GM23338 (cell line): ENCODE measurements around the gene GATM. TPM values are rescaled to one million over a fixed set of nuclear protein-coding genes. Genes with fewer than 3 reads are reported as not detected.

Source experiments
- ATAC-seq: fragments of 200-7000 bp; cut with Tn5 transposase; 3 replicates; pipeline ENCODE4 v1.9.1; 2020
- DNase-seq: peaks from one replicate; pipeline ENCODE4 v3.0.0-alpha.2; 2015; ENCODE audit warnings: low spot score
- H2AFZ ChIP-seq: fragments of 200-600 bp; sonication (generic); 2 replicates; pipeline ENCODE4 v1.8.0; 2016; ENCODE audit warnings: antibody characterized with exemption, mild to moderate bottlenecking, moderate library complexity
- H3F3A ChIP-seq: fragments of 200-600 bp; sonication (generic); replicated peaks from 2 replicates; pipeline ENCODE4 v1.8.0; 2017; ENCODE audit warnings: antibody characterized with exemption, mixed run types, low read depth
- H3K27ac ChIP-seq: fragments of 200-600 bp; sonication (generic); 2 replicates; pipeline ENCODE4 v1.6.1; 2016; ENCODE audit warnings: low read depth
- H3K27me3 ChIP-seq: fragments of 200-600 bp; sonication (generic); 2 replicates; pipeline ENCODE4 v1.8.0; 2016; ENCODE audit warnings: mild to moderate bottlenecking, mixed run types, moderate library complexity; ENCODE audit not compliant: insufficient read depth
- H3K36me3 ChIP-seq: fragments of 200-600 bp; sonication (generic); 2 replicates; pipeline ENCODE4 v1.8.0; 2016; ENCODE audit warnings: mild to moderate bottlenecking; ENCODE audit not compliant: insufficient read depth
- H3K4me1 ChIP-seq: fragments of 200-600 bp; sonication (generic); 2 replicates; pipeline ENCODE4 v1.8.0; 2016; ENCODE audit warnings: mild to moderate bottlenecking, moderate library complexity; ENCODE audit not compliant: insufficient read depth
- H3K4me2 ChIP-seq: fragments of 200-600 bp; sonication (generic); 2 replicates; pipeline ENCODE4 v1.7.1; 2017; ENCODE audit warnings: mixed run types
- H3K4me3 ChIP-seq: fragments of 200-600 bp; sonication (generic); 2 replicates; pipeline ENCODE4 v1.6.1; 2016; ENCODE audit warnings: mixed run types
- H3K79me2 ChIP-seq: fragments of 200-600 bp; sonication (generic); replicated peaks from 2 replicates; pipeline ENCODE4 v1.8.0; 2017; ENCODE audit warnings: mild to moderate bottlenecking; ENCODE audit not compliant: insufficient read depth
- H3K9me2 ChIP-seq: fragments of 200-600 bp; sonication (generic); 2 replicates; pipeline ENCODE4 v1.8.0; 2017; ENCODE audit not compliant: insufficient read depth
- H4K20me1 ChIP-seq: fragments of 200-600 bp; sonication (generic); replicated peaks from 2 replicates; pipeline ENCODE4 v1.8.0; 2017; ENCODE audit warnings: mild to moderate bottlenecking; ENCODE audit not compliant: insufficient read depth
- H3K27ac Mint-ChIP-seq: 2 replicates; pipeline ENCODE4 v1.8.0; 2020; ENCODE audit warnings: inconsistent platforms, mild to moderate bottlenecking, moderate library complexity, mixed read lengths
- H3K27me3 Mint-ChIP-seq: 3 replicates; pipeline ENCODE4 v1.8.0; 2022; ENCODE audit warnings: low read depth, mild to moderate bottlenecking, moderate library complexity, mixed read lengths, inconsistent platforms; ENCODE audit not compliant: insufficient read depth, poor library complexity
- H3K36me3 Mint-ChIP-seq: 3 replicates; pipeline ENCODE4 v1.8.0; 2021; ENCODE audit warnings: low read depth, mild to moderate bottlenecking, inconsistent platforms, moderate library complexity, mixed read lengths
- H3K4me1 Mint-ChIP-seq: 3 replicates; pipeline ENCODE4 v1.8.0; 2020; ENCODE audit warnings: mild to moderate bottlenecking, inconsistent platforms, mixed read lengths
- H3K4me3 Mint-ChIP-seq: 3 replicates; pipeline ENCODE4 v1.8.0; 2021; ENCODE audit warnings: moderate library complexity, mild to moderate bottlenecking, inconsistent platforms, mixed read lengths
- H3K9me3 Mint-ChIP-seq: 3 replicates; pipeline ENCODE4 v1.8.0; 2020; ENCODE audit warnings: moderate library complexity, mild to moderate bottlenecking, inconsistent platforms, mixed read lengths
- CTCF ChIP-seq, 2 experiments: fragments of 200-600 bp in 1 of 2; sonication (generic) in 1 of 2; conservative IDR thresholded peaks; 2 replicates each; pipeline versions ENCODE4 v1.5.1 to v1.6.1; 2016 to 2017; ENCODE audit warnings: antibody characterized with exemption in 2 of 2, low read depth in 2 of 2, mild to moderate bottlenecking in 2 of 2, moderate library complexity in 1 of 2
- NANOG ChIP-seq: IDR thresholded peaks from 2 replicates; pipeline ENCODE4 v1.6.1; 2016; ENCODE audit warnings: antibody characterized with exemption, borderline replicate concordance
- ZNF462 ChIP-seq: fragments of 250-450 bp; sonication (Bioruptor Pico); IDR thresholded peaks from 2 replicates; pipeline ENCODE4 v1.5.0; 2020; ENCODE audit warnings: mild to moderate bottlenecking, moderate library complexity
- polyA plus RNA-seq: library from polyadenylated mRNA; unstranded; fragments of >200 nt; fragmentation: Nextera tagmentation; extraction: Ambion mirVana; gene quantifications from 2 replicates; pipeline ENCODE4 v1.2.1, GENCODE V29; 2016
- total RNA-seq: library from RNA; depleted of rRNA; stranded (reverse); fragments of >200 nt; shearing (Covaris generic); gene quantifications from 2 replicates; pipeline ENCODE4 v1.2.3, GENCODE V29; 2014

The GATM gene
- total and polyA plus RNA-seq, 2 experiments from 2014 or later, result 8.5 to 17.5 TPM

- TF ChIP-seq CTCF (conservative IDR thresholded peaks at IDR 0.05; ENCODE audit: low read depth in 2 of 2), result no peak
These were observed 46.4 kb downstream of the GATM start (continued) for GRCh38 chr15:45331972-45332371.

GRCh38 chr15:45328663-45329062, 49.7 kb downstream of the GATM start:
- Mint-ChIP-seq H3K27me3 (peaks cover 7% of the 10 kb centered on the region), H3K4me1 (peaks cover 25% of the 10 kb centered on the region), H3K36me3 (no peaks in the 10 kb centered on the region), H3K4me3 (no peak overlapping the region), H3K9me3 (no peaks in the 10 kb centered on the region; the same call in 2 of the 3 replicates), H3K27ac (no peak overlapping the region)
- H3K79me2 ChIP-seq, result no peaks in the 10 kb centered on the region
- no peaks in the 10 kb centered on the region for H4K20me1 ChIP-seq
- H2AFZ ChIP-seq, result no peak overlapping the region
- no peaks in the 10 kb centered on the region for H3K36me3 ChIP-seq
- peaks cover 16% of the 10 kb centered on the region for H3K4me1 ChIP-seq
- H3K4me2 ChIP-seq, result peak overlapping the region; percentile 40; the same call in 1 of the 2 replicates
- no peak overlapping the region for H3K27ac ChIP-seq
- ATAC-seq, result peak; percentile 29; the same call in 1 of the 3 replicates
- no peaks in the 10 kb centered on the region for H3F3A ChIP-seq
- DNase-seq, result peak; percentile 18
- H3K4me3 ChIP-seq, result no peak overlapping the region
- TF ChIP-seq NANOG, result no peak
- 0 out of 2 replicates have a peak, but pooled peaks have one; percentile 57 for TF ChIP-seq ZNF462
- H3K9me2 ChIP-seq, result 0 out of 2 replicates have a peak, but pooled peaks cover 5% of the 10 kb centered on the region
- no peaks in the 10 kb centered on the region for H3K27me3 ChIP-seq
